HG03342 (cell line): Measurements from ENCODE around the gene SYNGR1.
"Not testable (repeated sequence)": the region's sequence is repeated elsewhere in the genome, so short reads cannot be mapped to it uniquely, and the experiment has no call there.

ENCODE experiments used
- ATAC-seq: cut with Tn5 transposase; IDR thresholded peaks from one replicate; pipeline ENCODE4 v1.9.1; 2021; ENCODE audit warnings: mild to moderate bottlenecking, moderate library complexity; ENCODE audit not compliant: unreplicated experiment

The SYNGR1 gene

DNA sequence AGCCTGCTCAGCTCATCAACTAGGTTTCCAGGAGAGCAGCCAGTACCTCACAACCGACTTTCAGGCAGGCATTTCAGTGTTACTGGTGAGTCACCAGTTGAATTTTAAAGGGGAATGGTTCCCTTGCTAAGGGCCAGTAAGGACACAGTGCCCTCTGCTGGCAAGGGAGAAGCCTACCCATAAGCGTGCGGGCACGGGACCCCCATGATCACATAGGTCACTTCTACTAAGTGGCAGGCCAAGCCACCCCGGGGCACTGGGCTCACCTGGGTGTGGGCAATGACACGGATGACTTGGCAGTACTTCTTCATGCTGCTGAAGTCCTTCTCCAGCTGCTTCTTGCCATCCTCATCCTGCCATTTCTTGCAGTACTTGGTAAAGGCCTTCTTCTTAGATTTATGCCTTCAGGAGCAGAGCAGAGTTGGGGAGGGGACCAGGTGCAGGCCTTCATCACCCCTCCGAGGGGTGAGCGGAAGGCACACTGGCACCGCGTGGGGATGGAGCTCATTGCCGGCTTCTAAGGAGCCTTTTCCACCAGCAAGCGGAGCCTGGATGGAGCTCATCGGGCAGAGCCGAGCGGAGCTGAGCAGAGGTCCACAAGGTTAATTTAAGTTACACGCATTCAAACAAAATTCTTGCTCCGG, 33.2 kb upstream of the SYNGR1 start:
- ATAC-seq, result no peak

DNA sequence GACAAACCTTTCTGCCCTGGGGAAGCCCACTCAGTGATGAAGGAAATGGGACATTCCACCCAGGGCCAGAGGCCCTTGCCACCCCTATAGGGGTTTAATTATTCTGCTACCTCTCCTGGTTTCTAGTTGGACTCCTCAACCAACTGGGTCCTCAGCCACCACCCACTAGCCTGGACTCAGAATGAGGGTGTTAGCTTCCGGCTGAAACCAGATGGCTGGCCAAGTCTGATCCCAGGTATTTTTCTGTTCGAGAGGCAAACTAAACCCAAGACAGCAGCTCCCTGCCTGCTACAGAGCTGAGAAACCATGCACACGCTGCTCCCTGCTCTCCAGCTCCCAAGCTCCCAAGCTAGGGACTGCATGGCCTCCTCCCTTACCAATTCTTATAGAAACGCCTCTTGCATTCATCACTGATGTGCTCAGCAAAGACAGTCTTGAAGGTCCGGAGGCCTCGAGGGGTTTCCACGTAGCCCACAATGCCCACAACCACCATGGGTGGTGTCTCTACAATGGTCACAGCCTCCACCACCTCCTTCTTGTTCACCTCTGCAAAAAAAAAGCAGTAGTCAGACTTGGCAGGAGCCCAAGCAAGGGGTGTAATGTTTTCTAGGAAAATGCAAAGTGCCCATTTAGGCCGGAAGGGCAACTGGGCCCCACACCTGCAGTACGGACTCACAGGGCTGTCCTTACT, 32.6 kb upstream of the SYNGR1 start:
- no peak for ATAC-seq

DNA sequence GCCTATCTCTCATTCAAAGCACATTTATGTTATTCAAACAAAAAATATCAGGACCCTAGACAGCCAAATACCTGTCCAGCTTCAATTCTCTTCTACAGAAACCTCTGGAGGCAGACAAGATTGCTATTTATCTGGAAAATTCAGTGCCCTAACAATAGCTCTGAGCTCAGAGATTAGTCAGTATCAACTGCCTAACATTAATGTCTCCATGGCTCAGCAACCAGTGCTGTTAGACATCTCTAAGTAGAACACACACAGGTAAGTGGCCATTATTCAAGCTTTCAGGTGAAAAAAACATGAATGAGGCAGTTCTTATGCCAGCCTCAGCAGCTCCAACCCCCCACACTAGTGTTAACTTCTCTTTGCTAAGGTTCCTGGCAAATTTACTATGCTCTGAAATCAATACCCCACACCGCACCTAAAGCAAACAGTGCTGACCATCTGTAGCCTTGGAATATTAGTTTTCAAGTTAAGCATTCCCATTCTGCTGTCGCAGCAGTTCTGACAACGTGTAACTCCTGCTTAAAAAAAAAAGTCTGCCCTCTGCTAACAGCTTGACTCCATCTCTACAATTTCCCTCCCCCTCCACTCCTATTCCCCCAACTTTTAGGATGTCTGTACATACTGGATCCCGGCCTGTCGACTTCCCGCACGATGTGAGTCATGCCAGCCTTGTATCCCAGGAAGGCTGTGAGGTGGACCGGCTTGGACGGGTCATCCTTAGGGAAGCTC, 31.9 kb upstream of the SYNGR1 start:
- no peak for ATAC-seq

DNA sequence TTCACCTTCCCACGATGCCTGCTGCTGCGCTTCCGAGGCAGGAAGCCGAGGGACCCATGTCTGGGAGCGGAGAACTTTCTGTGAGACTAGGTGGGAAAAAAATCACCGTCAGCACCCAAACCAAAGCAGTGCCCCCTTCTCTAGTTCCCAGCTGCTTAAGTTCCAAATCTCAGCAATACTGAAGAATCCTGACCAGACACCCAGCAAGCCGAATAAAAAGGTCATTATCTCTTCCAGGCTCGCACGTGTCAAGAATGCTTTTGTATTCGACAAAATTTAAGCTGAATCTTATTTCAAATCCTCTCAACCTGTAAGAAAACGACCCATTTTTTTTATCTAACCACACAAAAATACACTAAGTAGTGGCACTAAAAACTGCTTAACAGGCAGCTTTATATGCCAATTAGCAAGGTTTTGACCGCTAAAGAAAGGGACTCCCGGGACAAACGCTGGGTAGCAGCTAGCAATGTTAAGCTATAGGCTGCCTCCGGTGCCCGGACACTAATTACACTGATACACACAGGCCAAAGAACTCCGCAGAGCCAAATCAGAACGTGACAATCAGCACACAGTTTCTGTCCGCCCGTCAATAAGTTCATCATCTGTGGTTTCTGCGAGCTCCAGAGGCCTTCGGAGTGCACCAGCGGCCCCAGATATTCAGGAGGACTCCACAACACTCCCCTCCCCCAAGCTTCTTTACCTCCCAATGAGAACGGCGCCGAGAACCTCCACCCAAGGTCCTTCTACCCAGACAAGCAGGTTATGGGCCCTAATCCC, 31.1 kb upstream of the SYNGR1 start:
- no peak for ATAC-seq

DNA sequence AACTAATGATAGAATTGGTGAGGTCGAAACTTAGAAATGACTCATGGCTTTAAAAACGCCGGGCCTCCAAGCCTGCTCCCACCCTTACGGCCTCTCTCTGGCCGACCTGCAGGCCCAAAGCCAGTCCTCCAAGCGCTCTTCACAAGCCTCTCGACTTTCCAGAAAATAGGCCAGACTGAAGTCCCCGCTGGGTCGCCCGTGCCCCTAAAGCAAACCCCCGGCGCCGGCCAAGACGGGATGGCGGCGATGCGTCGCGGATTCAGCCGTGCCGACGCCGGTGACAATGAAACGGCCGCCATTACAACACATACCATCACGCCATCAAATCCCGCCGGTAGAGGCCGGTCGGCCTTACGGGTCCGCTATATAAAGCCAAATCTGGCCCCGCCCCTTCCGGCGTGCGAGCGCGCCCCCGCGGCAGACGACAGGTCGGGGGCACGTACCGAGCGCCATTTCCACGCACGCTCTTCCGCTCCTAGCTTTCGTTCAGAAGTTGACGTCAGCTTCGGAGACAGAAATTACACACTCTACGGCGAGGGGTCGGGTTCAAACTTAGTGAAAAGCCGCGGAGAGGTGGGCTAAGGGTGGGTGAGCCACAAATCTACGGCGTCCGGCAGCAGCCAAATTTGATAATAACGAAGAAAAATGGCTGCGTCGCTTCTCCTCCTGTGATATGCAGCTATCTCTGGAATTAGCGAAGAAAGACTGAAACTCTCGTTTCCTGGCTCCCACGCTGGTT, 30.3 kb upstream of the SYNGR1 start, which contains the start of gene RPL3:
Gene RPL3, minus strand, starts transcription at position 340 of the 739 bp plus-strand sequence. Its CDS starts 26 bp downstream, at position 314.
- ATAC-seq, result peak; percentile 69

DNA sequence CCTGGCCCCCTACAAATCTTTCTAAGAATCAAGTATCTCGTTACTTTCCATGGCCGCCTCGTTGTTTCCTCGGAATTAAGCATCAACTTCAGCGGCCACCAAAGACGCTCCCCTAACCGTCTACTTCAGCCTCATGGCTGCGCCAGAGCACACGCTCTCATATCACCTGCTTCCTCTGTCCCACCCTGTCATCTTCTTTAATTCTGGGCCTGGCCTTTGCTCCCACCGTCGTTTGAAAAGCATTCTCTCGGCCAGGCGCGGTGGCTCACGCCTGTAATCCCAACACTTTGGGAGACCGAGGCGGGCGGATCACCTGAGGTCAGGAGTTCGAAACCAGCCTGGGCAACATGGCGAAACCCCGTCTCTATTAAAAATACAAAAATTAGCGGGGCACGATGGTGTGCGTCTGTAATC, 29.2 kb upstream of the SYNGR1 start:
- not testable (repeated sequence) for ATAC-seq

DNA sequence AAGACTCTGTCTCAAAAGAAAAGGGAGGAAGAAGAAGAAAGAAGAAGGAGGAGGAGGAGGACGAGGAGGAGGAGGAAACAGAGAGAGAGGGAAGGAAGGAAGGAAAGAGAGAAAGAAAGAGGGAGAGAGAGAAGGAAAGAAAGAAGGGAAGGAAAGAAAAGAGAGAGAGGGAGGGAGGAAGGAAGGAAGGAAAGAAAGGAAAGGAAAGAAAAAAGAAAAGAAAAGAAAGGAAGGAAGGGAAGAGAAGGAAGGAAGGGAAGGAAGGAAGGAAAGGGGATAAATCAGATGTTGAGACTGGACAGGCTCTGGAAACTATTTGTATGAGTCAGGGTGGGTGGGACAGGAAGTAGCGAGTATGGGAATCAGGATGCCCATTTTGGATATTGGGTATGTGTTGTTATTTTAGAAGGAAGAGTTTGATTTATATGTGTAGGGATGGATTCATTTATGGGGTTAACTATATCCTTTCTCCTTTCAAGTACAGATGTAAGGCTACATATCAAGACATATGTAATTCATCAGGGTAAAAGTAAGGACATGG, 24.3 kb upstream of the SYNGR1 start:
- ATAC-seq, result no peak

DNA sequence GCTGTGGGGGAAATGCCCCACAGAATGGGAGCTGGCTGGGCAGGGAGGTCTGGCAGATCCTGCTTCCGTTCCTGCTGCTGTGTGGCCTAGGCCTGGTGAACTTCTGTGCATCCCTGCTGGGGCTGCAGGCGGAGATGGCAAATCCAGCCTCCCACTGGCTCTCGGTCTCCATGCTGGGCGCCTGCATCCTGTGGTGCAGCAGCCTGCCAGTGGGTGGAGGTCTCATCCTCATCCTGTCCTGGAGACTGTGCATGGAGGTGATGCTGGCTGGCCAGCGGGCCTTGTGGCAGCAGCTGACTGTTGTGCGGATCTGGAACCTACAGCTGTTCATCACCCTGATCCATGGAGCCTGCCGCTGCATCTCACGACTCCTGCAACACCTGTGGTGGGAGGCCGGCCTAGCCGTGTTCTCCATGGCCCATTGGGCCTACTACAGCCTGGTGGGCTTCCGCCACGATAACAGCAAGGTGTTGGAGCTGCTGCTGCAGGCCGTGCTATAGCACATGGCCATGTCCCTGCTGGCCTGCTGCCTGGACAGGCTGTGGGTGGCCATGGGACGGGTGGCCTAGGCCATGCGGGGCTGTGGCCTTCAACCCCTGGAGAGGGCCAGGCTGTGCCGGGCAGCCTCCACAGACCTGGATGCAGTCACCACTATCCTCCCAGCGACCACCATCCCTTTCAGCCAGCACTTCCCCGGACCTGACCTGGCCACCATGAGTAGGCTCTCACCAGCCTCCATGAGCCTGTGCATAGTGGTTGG, 21.6 kb upstream of the SYNGR1 start:
- ATAC-seq, result no peak

DNA sequence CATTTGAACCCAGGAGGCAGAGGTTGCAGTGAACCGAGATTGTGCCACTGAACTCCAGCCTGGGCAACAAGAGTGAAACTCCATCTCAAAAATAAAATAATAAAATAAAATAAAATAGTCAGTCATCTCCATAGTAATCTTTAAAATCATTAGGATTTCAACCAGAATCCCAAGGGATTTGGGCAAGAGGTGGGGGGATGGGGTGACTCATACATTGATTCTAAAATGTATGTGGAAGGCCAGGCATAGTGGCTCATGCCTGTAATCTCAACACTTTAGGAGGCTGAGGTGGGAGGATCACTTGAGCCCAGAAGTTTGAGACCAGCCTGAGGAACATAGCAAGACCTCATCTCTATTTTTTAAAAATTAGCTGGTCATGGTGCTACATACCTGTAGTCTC, 19.2 kb upstream of the SYNGR1 start:
- not testable (repeated sequence) for ATAC-seq

DNA sequence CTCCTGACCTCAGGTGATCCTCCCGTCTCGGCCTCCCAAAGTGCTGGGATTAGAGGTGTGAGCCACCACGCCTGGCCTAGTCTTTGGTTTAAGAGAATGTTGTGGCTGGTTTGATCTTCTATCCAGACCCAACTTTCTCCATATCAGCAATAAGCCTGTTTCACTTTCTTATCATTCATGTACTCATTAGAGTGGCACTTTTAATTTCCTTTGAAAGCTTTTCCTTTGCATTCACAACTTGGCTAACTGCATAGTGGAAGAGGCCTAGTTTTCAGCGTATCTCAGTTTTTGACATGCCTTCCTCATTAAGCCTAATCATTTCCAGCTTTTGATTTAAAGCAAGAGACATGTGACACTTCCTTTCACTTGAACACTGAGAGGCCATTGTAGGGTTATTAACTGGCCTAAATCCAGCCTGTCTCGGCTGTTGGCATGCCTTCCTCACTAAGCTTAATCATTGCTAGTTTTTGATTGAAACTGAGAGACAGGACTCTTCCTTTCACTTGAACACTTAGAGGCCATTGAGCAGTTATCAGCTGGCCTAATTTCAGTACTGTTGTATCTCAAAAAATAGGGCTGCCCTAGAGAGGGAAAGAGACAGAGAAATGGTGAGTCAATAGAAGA, 17.2 kb upstream of the SYNGR1 start:
- ATAC-seq, result no peak

DNA sequence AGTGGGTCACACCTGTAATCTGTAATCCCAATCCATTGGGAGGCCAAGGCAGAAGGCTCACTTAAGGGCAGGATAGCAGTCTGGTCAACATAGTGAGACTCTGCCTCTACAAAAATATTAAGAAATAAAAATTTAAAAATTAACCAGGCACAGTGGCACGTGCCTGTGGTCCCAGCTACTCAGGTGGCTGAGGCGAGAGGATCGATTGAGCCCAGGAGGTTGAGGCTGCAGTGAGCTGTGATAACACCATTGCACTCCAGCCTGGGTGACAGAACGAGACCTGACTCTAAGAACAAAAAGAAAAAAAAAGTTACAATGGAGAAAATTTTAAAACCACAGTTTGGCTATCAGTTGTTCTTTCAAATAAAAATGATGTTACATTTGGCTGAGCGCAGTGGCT, 13.4 kb upstream of the SYNGR1 start:
- ATAC-seq, result no peak

DNA sequence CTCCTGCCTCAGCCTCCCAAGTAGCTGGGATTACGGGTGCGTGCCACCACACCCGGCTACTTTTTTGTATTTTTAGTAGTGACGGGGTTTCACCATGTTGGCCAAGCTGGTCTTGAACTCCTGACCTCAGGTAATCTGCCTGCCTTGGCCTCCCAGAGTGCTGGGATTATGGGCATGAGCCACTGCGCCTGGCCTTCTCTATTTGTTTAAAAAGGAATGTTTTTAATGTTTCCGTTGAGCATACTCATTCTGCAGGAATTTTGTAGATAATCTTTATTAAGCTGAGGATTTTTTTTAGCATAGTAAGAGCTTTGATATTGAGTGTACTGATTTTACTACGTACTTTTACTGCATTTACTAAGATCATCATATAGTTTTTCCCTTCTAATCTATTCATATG, 10.0 kb upstream of the SYNGR1 start:
- not testable (repeated sequence) for ATAC-seq

DNA sequence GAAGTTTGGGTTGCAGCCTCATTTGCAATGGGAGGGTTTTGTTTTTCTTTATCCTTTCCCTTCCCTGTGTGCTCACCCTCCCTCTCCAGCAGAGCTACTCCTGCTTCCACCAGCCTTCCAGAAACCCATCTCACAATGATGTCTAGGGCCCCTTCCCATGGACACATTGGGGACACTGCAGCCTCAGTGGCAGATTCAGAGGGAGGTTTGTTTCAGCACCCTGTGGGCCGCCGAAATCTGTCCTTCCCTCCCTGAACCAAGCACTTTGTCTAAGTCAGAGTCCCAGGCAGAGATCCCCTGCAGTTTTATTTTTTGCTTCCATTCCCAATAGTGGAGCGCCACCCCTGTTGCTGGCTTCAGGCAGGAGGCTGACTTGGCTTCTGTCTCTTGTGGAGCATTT, 8.6 kb upstream of the SYNGR1 start:
- no peak for ATAC-seq

DNA sequence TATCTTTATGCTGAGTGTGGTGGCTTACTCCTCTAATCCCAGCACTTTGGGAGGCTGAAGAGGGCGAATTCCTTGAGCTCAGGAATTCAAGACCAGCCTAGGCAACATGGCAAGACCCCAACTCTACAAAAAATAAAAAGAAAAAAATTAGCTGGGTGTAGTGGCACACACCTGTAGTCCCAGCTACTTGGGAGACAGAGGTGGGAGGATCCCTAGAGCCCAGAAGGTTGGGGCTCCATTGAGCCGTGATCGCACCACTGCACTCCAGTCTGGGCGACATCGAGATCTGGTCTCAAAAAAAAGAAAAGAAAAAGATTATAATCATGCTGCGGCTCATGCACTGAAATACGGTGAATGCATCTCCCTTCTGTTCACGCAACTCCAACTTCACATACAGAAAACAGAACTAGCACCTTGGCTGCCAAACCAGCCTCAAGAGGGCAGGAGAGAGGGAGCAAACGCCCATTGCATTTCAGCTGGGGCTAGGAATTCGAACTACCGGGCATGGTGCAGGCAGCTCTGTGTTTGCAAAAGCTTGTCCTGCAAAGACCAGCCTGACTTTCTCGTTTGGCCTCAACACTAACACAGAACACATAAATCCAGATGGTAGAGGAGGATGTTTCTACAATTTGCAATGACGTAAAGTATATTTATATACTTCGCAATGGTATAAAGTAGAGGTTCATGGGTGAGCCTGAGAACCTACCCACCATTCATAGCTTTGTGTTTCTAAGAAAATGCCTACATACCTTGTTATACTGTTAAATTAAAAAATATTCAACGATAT, 6.3 kb upstream of the SYNGR1 start:
- no peak for ATAC-seq

DNA sequence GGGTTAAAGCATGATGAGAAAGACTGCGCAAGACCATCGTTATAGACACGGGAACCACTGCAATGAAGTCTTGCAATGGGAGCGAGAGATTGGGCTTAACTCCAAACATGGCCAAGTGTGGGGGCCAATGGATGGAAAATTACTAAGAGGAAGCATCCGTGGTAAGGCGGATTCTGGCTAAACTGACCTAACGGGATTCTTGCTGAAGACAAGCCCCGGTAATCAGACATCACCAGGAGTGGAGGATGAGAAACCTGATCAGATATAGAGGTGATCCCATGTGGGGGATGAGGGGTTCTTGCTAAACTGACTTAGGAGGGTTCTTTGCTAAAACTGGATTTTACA, 5.8 kb upstream of the SYNGR1 start:
- ATAC-seq, result no peak

DNA sequence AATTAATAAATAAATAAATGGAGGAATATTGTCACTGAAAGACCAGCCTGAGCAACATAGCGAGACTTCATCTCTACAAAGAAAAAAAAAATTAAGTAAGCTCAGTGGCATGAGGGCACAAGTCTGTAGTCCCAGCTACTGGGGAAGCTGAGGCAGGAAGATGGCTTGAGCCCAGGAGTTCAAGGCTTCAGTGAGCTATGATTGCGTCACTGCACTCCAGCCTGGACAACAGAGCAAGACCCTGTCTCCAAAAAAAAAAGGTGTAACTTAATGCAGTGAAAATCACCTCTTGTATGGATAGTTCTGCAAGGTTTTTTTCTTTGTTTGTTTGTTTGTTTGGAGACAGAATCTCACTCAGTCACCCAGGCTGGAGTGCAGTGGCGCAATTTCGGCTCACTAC, 4.6 kb upstream of the SYNGR1 start:
- ATAC-seq, result no peak

DNA sequence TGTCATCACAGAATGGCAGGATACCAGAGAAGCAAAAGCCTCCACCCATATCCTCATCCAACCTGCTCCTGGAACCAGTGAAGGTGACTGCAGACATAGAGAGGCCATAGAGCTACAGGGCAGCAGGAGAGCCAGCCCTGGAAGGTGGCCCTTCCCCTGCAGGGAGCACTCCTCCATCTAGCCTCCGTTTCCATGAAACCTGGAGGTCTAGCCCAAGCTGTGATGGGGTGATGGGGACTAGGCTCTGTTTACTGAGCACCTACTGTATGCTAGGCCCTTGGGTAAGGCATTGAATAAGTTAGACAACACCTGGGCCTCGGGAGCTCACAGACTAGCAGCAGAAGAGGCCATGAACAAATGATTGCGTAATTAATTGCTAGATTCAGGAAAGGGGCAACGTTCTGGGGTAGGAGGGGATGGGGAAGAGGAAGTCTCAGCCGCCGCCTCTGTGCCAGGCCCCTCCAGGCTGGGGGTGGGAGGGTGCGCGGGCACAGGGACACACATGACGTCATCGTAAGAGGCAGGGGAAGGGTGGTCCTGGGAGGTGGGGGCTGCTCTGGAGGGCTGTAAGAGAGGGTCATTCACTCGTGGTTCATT, 784 bp upstream of the SYNGR1 start:
- ATAC-seq, result no peak

DNA sequence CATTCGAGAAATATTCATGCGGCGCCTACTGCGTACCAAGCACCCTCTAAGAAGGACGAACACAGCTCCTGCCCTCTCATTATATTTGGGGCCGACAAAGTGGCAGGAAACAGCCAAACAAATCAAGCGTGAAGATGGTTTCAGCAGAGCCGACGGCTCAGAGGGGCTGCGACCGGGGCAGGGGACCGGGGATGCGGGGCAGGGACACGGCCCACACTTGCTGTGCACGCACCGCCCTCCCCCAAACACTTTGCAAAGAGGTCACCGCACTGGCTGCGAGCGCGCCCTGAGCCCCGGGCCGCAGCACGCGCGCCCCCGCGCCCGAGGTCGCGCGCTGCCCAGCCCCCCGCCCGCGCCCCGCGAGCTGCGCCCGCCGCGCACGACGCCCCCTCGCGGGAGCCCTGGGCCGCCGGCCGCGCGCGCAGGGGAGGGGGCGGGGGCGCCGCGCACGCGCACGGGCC, 255 bp upstream of the SYNGR1 start:
- no peak for ATAC-seq
